DMS114 treated with DMSO at 0.1 percent for 48 hours (cell line): Measurements from ENCODE around the gene MRPL33.

Experiments
- DNase-seq: peaks from one replicate; lab custom pipeline; 2025; ENCODE audit not compliant: unreplicated experiment; lab: John Stamatoyannopoulos, UW

Gene MRPL33

DNA sequence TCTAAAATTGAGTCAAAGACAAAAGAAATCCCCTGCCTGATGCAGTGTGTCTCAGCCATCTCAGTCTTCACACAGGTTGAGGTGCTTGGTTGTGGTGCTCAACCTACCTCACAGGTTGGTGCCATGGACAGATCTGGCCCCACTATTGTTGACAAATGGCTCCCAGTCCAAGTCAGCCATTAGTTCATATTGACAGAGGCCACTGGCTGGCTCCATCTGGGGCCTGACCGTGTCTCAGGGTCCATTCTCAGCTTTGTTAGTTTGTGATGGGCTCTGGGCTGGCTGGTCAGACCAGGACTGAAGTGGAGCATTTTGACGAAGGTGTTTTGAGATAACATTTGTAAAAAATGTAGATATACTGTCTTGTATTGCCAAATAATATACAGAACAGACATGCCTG is 36.9 kb downstream of the MRPL33 start:
- DNase-seq, result no peak

DNA sequence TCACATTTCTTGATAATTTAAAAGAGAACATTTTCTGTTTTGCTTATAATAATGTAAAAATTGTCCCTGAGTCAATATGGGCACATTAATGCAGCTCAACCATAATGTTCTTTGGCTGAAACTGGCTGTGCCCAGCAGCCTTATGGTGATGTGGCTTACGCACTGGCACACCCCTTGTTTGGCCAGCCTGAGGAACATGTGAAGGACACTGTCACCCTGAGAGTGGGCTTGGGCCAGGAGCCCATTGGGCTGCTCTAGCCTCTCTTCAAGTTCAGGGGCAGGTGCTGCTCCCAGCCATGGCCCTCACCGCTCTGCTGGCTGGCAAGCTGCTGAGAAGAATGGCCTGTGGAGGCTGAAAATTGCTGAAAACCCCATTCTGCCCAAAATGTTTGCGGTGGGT is 37.5 kb downstream of the MRPL33 start:
- DNase-seq, result no peak

- DNase-seq, result no peak
Measured at GRCh38 chr2:27809761-27810241, 38.3 kb downstream of the MRPL33 start.

- no peak for DNase-seq
Measured at GRCh38 chr2:27810455-27810854, 38.9 kb downstream of the MRPL33 start.

GRCh38 chr2:27811768-27812167 is 40.2 kb downstream of the MRPL33 start:
- no peak for DNase-seq

DNA sequence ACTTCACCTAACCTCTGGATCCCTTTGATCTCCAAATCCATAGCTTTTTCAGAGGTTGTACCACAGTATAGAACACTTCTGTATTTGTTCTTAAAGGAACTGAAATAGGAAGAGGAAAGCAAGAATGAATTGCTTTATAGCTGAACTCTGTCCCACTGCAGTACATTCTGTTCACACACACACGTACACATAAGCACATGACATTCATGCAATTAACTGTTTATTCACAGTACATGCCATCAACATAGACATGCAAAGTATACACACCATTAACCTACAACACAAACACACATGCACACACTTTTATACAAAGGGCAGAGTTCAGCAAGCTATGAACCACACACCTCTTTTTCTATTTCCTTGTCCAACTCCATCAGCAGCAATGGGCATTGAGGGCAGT is 43.2 kb downstream of the MRPL33 start:
- DNase-seq, result no peak

GRCh38 chr2:27815860-27816438 is 44.4 kb downstream of the MRPL33 start:
- no peak for DNase-seq

DNA sequence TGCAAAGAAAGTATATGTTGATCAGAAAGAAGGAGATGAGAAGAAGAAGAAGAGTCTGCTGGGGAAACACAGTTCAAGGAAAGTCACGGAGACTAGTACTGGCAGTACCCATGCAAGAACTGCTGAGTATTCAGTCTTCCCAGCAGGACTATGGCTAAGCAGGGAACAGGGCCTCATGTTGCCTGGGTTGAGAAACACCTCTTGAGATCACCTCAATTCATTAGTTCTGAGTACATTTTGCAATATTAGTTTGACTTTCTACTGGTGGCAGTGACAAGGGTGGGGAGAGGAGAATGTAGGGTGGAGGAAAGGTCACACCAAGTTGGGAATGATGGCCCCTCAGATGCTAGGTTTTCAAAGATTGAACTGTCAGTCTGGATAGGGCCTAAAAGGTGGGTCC is 50.5 kb downstream of the MRPL33 start:
- no peak for DNase-seq

DNA sequence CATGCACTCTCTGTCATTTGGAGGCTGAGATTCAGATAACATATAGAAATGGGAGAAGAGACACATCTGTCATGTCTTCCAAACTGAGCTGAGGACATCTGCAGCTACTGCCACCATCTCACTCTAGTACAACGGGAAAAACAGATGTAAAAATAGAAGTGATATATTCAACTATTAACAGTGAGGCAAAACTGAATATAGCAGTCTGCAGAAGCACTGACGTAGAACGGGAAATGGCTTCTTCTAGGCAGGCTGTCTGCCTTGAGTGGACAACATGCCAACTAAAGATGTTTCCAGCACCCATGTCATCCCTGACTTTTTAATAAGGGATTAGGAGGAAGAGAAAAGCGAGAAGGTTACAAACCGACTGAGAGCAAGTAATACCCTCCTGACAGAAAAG is 51.6 kb downstream of the MRPL33 start:
- DNase-seq, result no peak

GRCh38 chr2:27823569-27823968 is 52.0 kb downstream of the MRPL33 start:
- DNase-seq, result no peak

GRCh38 chr2:27824401-27824800 is 52.9 kb downstream of the MRPL33 start:
- DNase-seq, result no peak

GRCh38 chr2:27828305-27828704 is 56.8 kb downstream of the MRPL33 start:
- DNase-seq, result no peak
